Psoas muscle (tissue), 8 donors: ENCODE measurements around the gene AHCTF1. TPM values are rescaled to one million over a fixed set of nuclear protein-coding genes. Genes with fewer than 3 reads are reported as not detected.

Source experiments
- ATAC-seq, 4 donors: fragments of 200-7000 bp; cut with Tn5 transposase; one replicate each; pipeline ENCODE4 v1.9.1; 2020; ENCODE audit warnings: moderate library complexity in 3 of 4, mild to moderate bottlenecking in 2 of 4
- DNase-seq, 2 donors: peaks; one replicate each; pipeline ENCODE4 v3.0.0-alpha.2; 2020
- H3K27ac ChIP-seq: fragments of 200-600 bp; one replicate; pipeline ENCODE4 v1.8.0; 2022
- H3K27me3 ChIP-seq, 3 donors: fragments of 200-600 bp in 1 of 3; one replicate each; pipeline versions ENCODE4 v1.6.1 to v1.8.0; 2013 to 2022; ENCODE audit warnings: low read length in 2 of 3, mild to moderate bottlenecking in 2 of 3, moderate library complexity in 1 of 3; ENCODE audit not compliant: insufficient read depth in 3 of 3
- H3K36me3 ChIP-seq, 2 donors: fragments of 200-600 bp in 1 of 2; one replicate each; pipeline versions ENCODE4 v1.6.1 to v1.8.0; 2013 to 2022; ENCODE audit warnings: low read depth in 1 of 2, mild to moderate bottlenecking in 1 of 2, moderate library complexity in 1 of 2; ENCODE audit not compliant: insufficient read depth in 1 of 2
- H3K4me1 ChIP-seq: fragments of 200-600 bp; one replicate; pipeline ENCODE4 v1.8.0; 2022
- H3K4me3 ChIP-seq: fragments of 200-600 bp; one replicate; pipeline ENCODE4 v1.8.0; 2022; ENCODE audit warnings: mild to moderate bottlenecking
- H3K9me3 ChIP-seq: fragments of 200-600 bp; one replicate; pipeline ENCODE4 v1.8.0; 2022
- CTCF ChIP-seq: fragments of 200-600 bp; IDR thresholded peaks from one replicate; pipeline ENCODE4 v1.8.0; 2022; ENCODE audit warnings: antibody characterized with exemption
- WGBS, 3 donors: extraction: QIAGEN DNeasy Blood & Tissue Kit; methylation state at CpG; one replicate each; pipeline versions ENCODE4 v1.1.6 to v1.1.7; 2013; 5-methylcytosine and 5-hydroxymethylcytosine counted together
- intact Hi-C, 2 donors: fragments of 100-400 bp; cut with DNase I; formaldehyde crosslinking; loops; one replicate each; pipeline versions ENCODE4 v1.11.0 to v1.14.2; 2022
- polyA plus RNA-seq, 3 donors: library from polyadenylated mRNA; stranded (reverse); fragments of 200-250 nt; gene quantifications; one replicate each; pipeline ENCODE4 v1.2.3, GENCODE V29; 2013
- total RNA-seq, 4 donors: library from RNA; stranded (reverse); fragmentation: NEBNext Ultra II Directional in 2 of 4; extraction: Animal tissue kit (Norgen Biotek cat#: 25700) in 2 of 4; gene quantifications; one replicate each; pipeline versions ENCODE4 v1.2.1 to v1.2.4, GENCODE V29; 2021 to 2023
- donor health status: healthy with polysubstance abuse.
- donor health status: DM: no; HTN: no; CAD: no; lungs with moderate emphysema.
- donor health status: Bipolar disorder and iron deficiency.
- donor health status: healthy.
- donor health status: DM: yes; HTN: yes; CAD: no.
- donor health status: DM: no; HTN: no; CAD: no.
- donor health status: DM: no; HTN: no; CAD: no.
- donor health status: DM: yes; HTN: yes; CAD: no.

AHCTF1 gene
- total and polyA plus RNA-seq, 7 donors: 9.0 to 29.6 (median 19.1) TPM

- no peaks in the 10 kb centered on the region for H3K36me3 ChIP-seq
- peak overlapping the region; percentile 43 for H3K27ac ChIP-seq
- peaks cover 23% of the 10 kb centered on the region for H3K4me1 ChIP-seq
- H3K9me3 ChIP-seq: no peaks in the 10 kb centered on the region
- H3K27me3 ChIP-seq: no peaks in the 10 kb centered on the region
- intact Hi-C loops: loop anchor here in 1 of 2 donors (1.0 kb wide), 1 partner anchor 28 kb away; no protein-coding TSS in a partner anchor
- no peak for DNase-seq
- H3K4me3 ChIP-seq: no peak overlapping the region
- 30 to 41% (median 31%) methylated on average over 27 of the region's 27 CpGs for WGBS, 3 donors
- no peak for TF ChIP-seq CTCF
- peak; percentile 20 to 68 (median 45) for ATAC-seq
Observed at GRCh38 chr1:246794828-246795671, 136.7 kb downstream of the AHCTF1 start.

GRCh38 chr1:246794048-246794827 is 137.5 kb downstream of the AHCTF1 start:
- H3K36me3 ChIP-seq: no peaks in the 10 kb centered on the region
- no peak for DNase-seq
- intact Hi-C loops: loop anchor here in 1 of 2 donors (1.0 kb wide), 1 partner anchor 27 kb away; no protein-coding TSS in a partner anchor
- peaks cover 22% of the 10 kb centered on the region for H3K4me1 ChIP-seq
- H3K27me3 ChIP-seq: no peaks in the 10 kb centered on the region
- H3K27ac ChIP-seq: no peak overlapping the region
- WGBS, 3 donors: 22 to 32% (median 27%) methylated on average over 14 to 18 of the region's 18 CpGs
- H3K4me3 ChIP-seq: no peak overlapping the region
- ATAC-seq: peak in 3 of 4 donors; percentile 17 to 31 (median 26)
- TF ChIP-seq CTCF: no peak
- H3K9me3 ChIP-seq: no peaks in the 10 kb centered on the region

- no peaks in the 10 kb centered on the region for H3K27me3 ChIP-seq
- WGBS, 3 donors: 33 to 45% (median 33%) methylated on average over 6 of the region's 6 CpGs
- H3K27ac ChIP-seq: no peak overlapping the region
- no peak overlapping the region for H3K4me3 ChIP-seq
- ATAC-seq (no peak), DNase-seq (no peak)
- no peaks in the 10 kb centered on the region for H3K9me3 ChIP-seq
- H3K4me1 ChIP-seq: peaks cover 16% of the 10 kb centered on the region
- no peaks in the 10 kb centered on the region for H3K36me3 ChIP-seq
- intact Hi-C loops: no loop called here
- no peak for TF ChIP-seq CTCF
Observed at GRCh38 chr1:246793356-246793896, 138.3 kb downstream of the AHCTF1 start.

- Histone ChIP-seq H3K27ac (no peak overlapping the region), H3K4me1 (peaks cover 13% of the 10 kb centered on the region), H3K9me3 (no peaks in the 10 kb centered on the region), H3K4me3 (no peak overlapping the region), H3K27me3 (no peaks in the 10 kb centered on the region), H3K36me3 (no peaks in the 10 kb centered on the region)
- TF ChIP-seq CTCF: no peak
- WGBS, 3 donors: 91 to 93% (median 91%) methylated on average over 25 of the region's 25 CpGs
- intact Hi-C loops: no loop called here
- DNase-seq: no peak
- no peak for ATAC-seq
Observed at GRCh38 chr1:246792603-246793002, 139.1 kb downstream of the AHCTF1 start.
